H9 (cell line): Measurements from ENCODE around the gene CDK2AP2. TPM values are rescaled to one million over a fixed set of nuclear protein-coding genes. Genes with fewer than 3 reads are reported as not detected.

Experiments
- DNase-seq: peaks from one replicate; pipeline ENCODE4 v3.0.0-alpha.2; 2017
- H2AFZ ChIP-seq: one replicate; pipeline ENCODE4 v1.6.1; 2013; ENCODE audit warnings: mild to moderate bottlenecking, low read length, control low read depth, moderate library complexity
- H2AK5ac ChIP-seq: 2 replicates; pipeline ENCODE4 v1.6.1; 2013; ENCODE audit warnings: low read length, control low read depth, mixed read lengths; ENCODE audit not compliant: insufficient read length
- H2BK120ac ChIP-seq: one replicate; pipeline ENCODE4 v1.6.1; 2013; ENCODE audit warnings: low read depth, mild to moderate bottlenecking, low read length, control low read depth, inconsistent platforms; ENCODE audit not compliant: poor library complexity, severe bottlenecking
- H2BK12ac ChIP-seq: 2 replicates; pipeline ENCODE4 v1.6.1; 2013; ENCODE audit warnings: low read length, control low read depth, mixed read lengths, low read depth; ENCODE audit not compliant: insufficient read length
- H2BK15ac ChIP-seq: 2 replicates; pipeline ENCODE4 v1.6.1; 2013; ENCODE audit warnings: low read depth, low read length, control low read depth
- H2BK20ac ChIP-seq: one replicate; pipeline ENCODE4 v1.6.1; 2013; ENCODE audit warnings: low read depth, mild to moderate bottlenecking, low read length, control low read depth, inconsistent platforms; ENCODE audit not compliant: poor library complexity, severe bottlenecking
- H2BK5ac ChIP-seq: 2 replicates; pipeline ENCODE4 v1.6.1; 2013; ENCODE audit warnings: low read length, control low read depth, mixed read lengths; ENCODE audit not compliant: insufficient read length
- H3K14ac ChIP-seq: 2 replicates; pipeline ENCODE4 v1.6.1; 2013; ENCODE audit warnings: low read length, control low read depth; ENCODE audit not compliant: insufficient read depth
- H3K18ac ChIP-seq: 2 replicates; pipeline ENCODE4 v1.6.1; 2013; ENCODE audit warnings: low read depth, mild to moderate bottlenecking, mixed read lengths, low read length, control low read depth; ENCODE audit not compliant: insufficient read length
- H3K23ac ChIP-seq: 2 replicates; pipeline ENCODE4 v1.6.1; 2013; ENCODE audit warnings: low read length, control low read depth, mixed read lengths, low read depth; ENCODE audit not compliant: insufficient read length
- H3K23me2 ChIP-seq: 2 replicates; pipeline ENCODE4 v1.6.1; 2013; ENCODE audit warnings: low read depth, mild to moderate bottlenecking, mixed read lengths, low read length, control low read depth; ENCODE audit not compliant: insufficient read length, poor library complexity, severe bottlenecking
- H3K27ac ChIP-seq: 2 replicates; pipeline ENCODE4 v1.5.1; 2013; ENCODE audit warnings: low read length, control low read depth, mixed read lengths, low read depth; ENCODE audit not compliant: insufficient read length
- H3K27me3 ChIP-seq: 2 replicates; pipeline ENCODE4 v1.6.1; 2013; ENCODE audit warnings: low read length, control low read depth, inconsistent platforms; ENCODE audit not compliant: insufficient read depth
- H3K4ac ChIP-seq: 2 replicates; pipeline ENCODE4 v1.6.1; 2013; ENCODE audit warnings: low read depth, mild to moderate bottlenecking, control low read depth, inconsistent platforms, low read length, moderate library complexity
- H3K4me1 ChIP-seq: 2 replicates; pipeline ENCODE4 v1.6.1; 2013; ENCODE audit warnings: low read length, control low read depth, inconsistent platforms; ENCODE audit not compliant: insufficient read depth
- H3K4me2 ChIP-seq: 2 replicates; pipeline ENCODE4 v1.6.1; 2013; ENCODE audit warnings: low read length, control low read depth, mixed read lengths; ENCODE audit not compliant: insufficient read length, insufficient read depth
- H3K56ac ChIP-seq: 2 replicates; pipeline ENCODE4 v1.6.1; 2013; ENCODE audit warnings: low read depth, mild to moderate bottlenecking, mixed read lengths, low read length, control low read depth; ENCODE audit not compliant: insufficient read length
- H3K79me1 ChIP-seq: 2 replicates; pipeline ENCODE4 v1.6.1; 2013; ENCODE audit warnings: low read depth, mild to moderate bottlenecking, moderate library complexity, low read length, control low read depth, inconsistent platforms; ENCODE audit not compliant: insufficient read depth, poor library complexity, severe bottlenecking
- H3K79me2 ChIP-seq: 2 replicates; pipeline ENCODE4 v1.6.1; 2013; ENCODE audit warnings: low read length, control low read depth, inconsistent platforms; ENCODE audit not compliant: insufficient read depth
- H3K9ac ChIP-seq: 2 replicates; pipeline ENCODE4 v1.6.1; 2013; ENCODE audit warnings: low read length, control low read depth, mixed read lengths; ENCODE audit not compliant: insufficient read length; ENCODE audit errors: extremely low read depth
- H3K9me3 ChIP-seq: one replicate; pipeline ENCODE4 v1.6.1; 2013; ENCODE audit warnings: low read depth, low read length, inconsistent platforms; ENCODE audit not compliant: control insufficient read depth
- H3T11ph ChIP-seq: one replicate; pipeline ENCODE4 v1.6.1; 2013; ENCODE audit warnings: mild to moderate bottlenecking, low read length, control low read depth, inconsistent platforms
- H4K20me1 ChIP-seq: one replicate; pipeline ENCODE4 v1.6.1; 2013; ENCODE audit not compliant: control insufficient read depth, insufficient read length, insufficient read depth
- H4K5ac ChIP-seq: 2 replicates; pipeline ENCODE4 v1.6.1; 2013; ENCODE audit warnings: low read depth, mild to moderate bottlenecking, mixed read lengths, low read length, control low read depth; ENCODE audit not compliant: insufficient read length
- H4K8ac ChIP-seq: replicated peaks from 2 replicates; pipeline ENCODE4 v1.6.1; 2013; ENCODE audit warnings: low read length, control low read depth, mixed read lengths, low read depth; ENCODE audit not compliant: insufficient read length
- H4K91ac ChIP-seq: 2 replicates; pipeline ENCODE4 v1.6.1; 2013; ENCODE audit warnings: low read depth, mild to moderate bottlenecking, moderate library complexity, mixed read lengths, low read length, control low read depth; ENCODE audit not compliant: insufficient read length
- H3K27ac Mint-ChIP-seq, 3 experiments: 2 replicates in 2 of 3; 3 replicates in 1 of 3; pipeline ENCODE4 v1.8.0; 2020 to 2021; ENCODE audit warnings: mixed read lengths in 3 of 3, mild to moderate bottlenecking in 1 of 3, moderate library complexity in 1 of 3
- H3K27me3 Mint-ChIP-seq: 2 replicates; pipeline ENCODE4 v1.8.0; 2021; ENCODE audit warnings: low read depth, mild to moderate bottlenecking, moderate library complexity, mixed read lengths
- H3K36me3 Mint-ChIP-seq, 3 experiments: 2 replicates in 2 of 3; 3 replicates in 1 of 3; pipeline ENCODE4 v1.8.0; 2020 to 2021; ENCODE audit warnings: low read depth in 3 of 3, mixed read lengths in 3 of 3; ENCODE audit not compliant: insufficient read depth in 1 of 3
- H3K4me1 Mint-ChIP-seq, 2 experiments: 2 replicates each; pipeline ENCODE4 v1.8.0; 2020; ENCODE audit warnings: mixed read lengths in 2 of 2
- H3K4me3 Mint-ChIP-seq, 2 experiments: 2 replicates in 1 of 2; 3 replicates in 1 of 2; pipeline ENCODE4 v1.8.0; 2020 to 2021; ENCODE audit warnings: mild to moderate bottlenecking in 2 of 2, mixed read lengths in 2 of 2, moderate library complexity in 1 of 2
- H3K9me3 Mint-ChIP-seq, 2 experiments: 2 replicates in 1 of 2; 3 replicates in 1 of 2; pipeline ENCODE4 v1.8.0; 2020; ENCODE audit warnings: mild to moderate bottlenecking in 2 of 2, mixed read lengths in 2 of 2, moderate library complexity in 1 of 2
- WGBS: extraction: QIAGEN DNeasy Blood & Tissue Kit; methylation state at CpG from one replicate; pipeline ENCODE4 v1.1.7; 2013; ENCODE audit warnings: missing lambda C conversion rate, low lambda C conversion rate, mixed read lengths; ENCODE audit not compliant: insufficient read length; ENCODE audit errors: extremely low coverage; 5-methylcytosine and 5-hydroxymethylcytosine counted together
- total RNA-seq: library from RNA; stranded (reverse); gene quantifications from 2 replicates; pipeline ENCODE4 v1.2.1, GENCODE V29; 2021
- TF ChIP-seq, protein P1 (sequence below): fragments of 200-600 bp; sonication (generic); conservative IDR thresholded peaks from 3 replicates; pipeline ENCODE4 v1.8.0; 2021; ENCODE audit warnings: antibody characterized with exemption, mild to moderate bottlenecking

CDK2AP2 gene
- total RNA-seq, 1 experiment from 2014 or later, result 36.1 TPM

- no peak overlapping the region for H4K91ac ChIP-seq
- H2BK20ac ChIP-seq, result no peak overlapping the region
- no peak overlapping the region for H2BK5ac ChIP-seq
- DNase-seq, result no peak
- no peak overlapping the region for H3K18ac ChIP-seq
- no peak overlapping the region for H3K27ac Mint-ChIP-seq
- no peaks in the 10 kb centered on the region for H4K20me1 ChIP-seq
- no peak overlapping the region; the same call in 1 of the 2 replicates for H3K14ac ChIP-seq
- no CpG with 5 or more reads among the region's 25 CpGs for WGBS
- H2AK5ac ChIP-seq, result no peak overlapping the region
- H3K56ac ChIP-seq, result no peak overlapping the region
- H2BK12ac ChIP-seq, result no peak overlapping the region
- H3K79me2 ChIP-seq, result no peaks in the 10 kb centered on the region
- H3K79me1 ChIP-seq, result no peaks in the 10 kb centered on the region
- H3K23ac ChIP-seq, result no peak overlapping the region
- H3K23me2 ChIP-seq, result no peaks in the 10 kb centered on the region
- no peak overlapping the region for H3K27ac ChIP-seq
- H3K9me3 Mint-ChIP-seq, result peaks cover 0 to 2% of the 10 kb centered on the region in 2 experiments; a peak in 1 of 5 replicates
- TF ChIP-seq, protein P1, sequence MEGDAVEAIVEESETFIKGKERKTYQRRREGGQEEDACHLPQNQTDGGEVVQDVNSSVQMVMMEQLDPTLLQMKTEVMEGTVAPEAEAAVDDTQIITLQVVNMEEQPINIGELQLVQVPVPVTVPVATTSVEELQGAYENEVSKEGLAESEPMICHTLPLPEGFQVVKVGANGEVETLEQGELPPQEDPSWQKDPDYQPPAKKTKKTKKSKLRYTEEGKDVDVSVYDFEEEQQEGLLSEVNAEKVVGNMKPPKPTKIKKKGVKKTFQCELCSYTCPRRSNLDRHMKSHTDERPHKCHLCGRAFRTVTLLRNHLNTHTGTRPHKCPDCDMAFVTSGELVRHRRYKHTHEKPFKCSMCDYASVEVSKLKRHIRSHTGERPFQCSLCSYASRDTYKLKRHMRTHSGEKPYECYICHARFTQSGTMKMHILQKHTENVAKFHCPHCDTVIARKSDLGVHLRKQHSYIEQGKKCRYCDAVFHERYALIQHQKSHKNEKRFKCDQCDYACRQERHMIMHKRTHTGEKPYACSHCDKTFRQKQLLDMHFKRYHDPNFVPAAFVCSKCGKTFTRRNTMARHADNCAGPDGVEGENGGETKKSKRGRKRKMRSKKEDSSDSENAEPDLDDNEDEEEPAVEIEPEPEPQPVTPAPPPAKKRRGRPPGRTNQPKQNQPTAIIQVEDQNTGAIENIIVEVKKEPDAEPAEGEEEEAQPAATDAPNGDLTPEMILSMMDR, result no peak
- H3K9me3 ChIP-seq, result no peaks in the 10 kb centered on the region
- no peaks in the 10 kb centered on the region for H3K4me1 ChIP-seq
- peaks cover 25% of the 10 kb centered on the region for H3K27me3 Mint-ChIP-seq
- H3K27me3 ChIP-seq, result no peaks in the 10 kb centered on the region
- H3K4me1 Mint-ChIP-seq, result no peaks in the 10 kb centered on the region; a peak in 1 of 4 replicates
- H4K5ac ChIP-seq, result no peak overlapping the region
- no peak overlapping the region for H3K4me2 ChIP-seq
- H2AFZ ChIP-seq, result no peak overlapping the region
- no peak overlapping the region for H3K4me3 Mint-ChIP-seq
- no peak overlapping the region for H3K4ac ChIP-seq
- no peak overlapping the region for H4K8ac ChIP-seq
- H3K9ac ChIP-seq, result no peak overlapping the region
- H2BK120ac ChIP-seq, result no peak overlapping the region
- no peak overlapping the region for H3T11ph ChIP-seq
- H3K36me3 Mint-ChIP-seq, result no peaks in the 10 kb centered on the region; a peak in 2 of 7 replicates
- peak overlapping the region; percentile 54; the same call in 1 of the 2 replicates for H2BK15ac ChIP-seq
These were observed 15.9 kb upstream of the CDK2AP2 start for GRCh38 chr11:67523556-67524479.
